ENCODE measurements around the gene FASTKD3. TPM values are rescaled to one million over a fixed set of nuclear protein-coding genes. Genes with fewer than 3 reads are reported as not detected.

Gene FASTKD3
- total RNA-seq, 2 donors from 2014 or later, result 1.3 to 9.1 TPM

DNA sequence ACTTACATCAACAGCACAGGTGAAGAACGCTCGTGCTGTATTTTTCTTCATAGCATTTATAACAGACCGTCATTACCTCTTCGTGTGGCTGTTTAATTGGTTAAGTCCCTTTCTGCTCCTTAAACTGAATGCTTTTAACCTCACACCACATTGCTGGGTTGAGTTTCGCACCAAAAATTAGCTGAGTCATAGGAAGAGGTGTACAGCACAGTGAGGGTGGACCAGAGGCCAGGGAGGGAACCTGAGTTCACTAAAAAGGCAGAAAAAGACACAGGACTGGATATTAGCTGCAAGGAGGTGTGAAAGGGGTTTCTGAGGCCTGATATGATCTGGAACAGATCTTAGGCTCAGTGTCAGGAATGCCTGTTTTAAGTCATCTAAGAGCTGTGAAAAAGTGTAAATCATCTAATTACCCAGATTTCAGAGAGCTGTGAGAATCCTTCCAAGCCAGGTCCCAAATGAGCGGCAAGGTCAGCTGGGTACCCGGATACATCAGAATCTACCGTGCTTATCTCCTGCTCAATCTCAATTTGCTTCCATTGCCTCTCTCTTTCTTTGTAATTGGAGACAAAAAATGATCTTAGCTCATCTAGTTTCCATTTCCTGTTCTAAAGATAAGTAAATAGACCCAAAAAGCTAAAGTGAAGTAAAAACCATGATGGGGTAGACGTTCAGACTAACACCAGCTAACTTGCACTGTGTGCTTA is 10.8 kb downstream of the FASTKD3 start:
- no peaks in the 10 kb centered on the region for H3K27me3 ChIP-seq
- no peak for DNase-seq
- no peak overlapping the region for H3K27ac ChIP-seq
- ATAC-seq, result no peak
- no peaks in the 10 kb centered on the region for H3K9me3 ChIP-seq
- WGBS, 2 donors, result 66 to 67% methylated on average over 9 of the region's 9 CpGs
- intact Hi-C loops (cut with DNase I), result no loop called here
- H3K4me1 ChIP-seq, result no peaks in the 10 kb centered on the region
- TF ChIP-seq, protein P1, sequence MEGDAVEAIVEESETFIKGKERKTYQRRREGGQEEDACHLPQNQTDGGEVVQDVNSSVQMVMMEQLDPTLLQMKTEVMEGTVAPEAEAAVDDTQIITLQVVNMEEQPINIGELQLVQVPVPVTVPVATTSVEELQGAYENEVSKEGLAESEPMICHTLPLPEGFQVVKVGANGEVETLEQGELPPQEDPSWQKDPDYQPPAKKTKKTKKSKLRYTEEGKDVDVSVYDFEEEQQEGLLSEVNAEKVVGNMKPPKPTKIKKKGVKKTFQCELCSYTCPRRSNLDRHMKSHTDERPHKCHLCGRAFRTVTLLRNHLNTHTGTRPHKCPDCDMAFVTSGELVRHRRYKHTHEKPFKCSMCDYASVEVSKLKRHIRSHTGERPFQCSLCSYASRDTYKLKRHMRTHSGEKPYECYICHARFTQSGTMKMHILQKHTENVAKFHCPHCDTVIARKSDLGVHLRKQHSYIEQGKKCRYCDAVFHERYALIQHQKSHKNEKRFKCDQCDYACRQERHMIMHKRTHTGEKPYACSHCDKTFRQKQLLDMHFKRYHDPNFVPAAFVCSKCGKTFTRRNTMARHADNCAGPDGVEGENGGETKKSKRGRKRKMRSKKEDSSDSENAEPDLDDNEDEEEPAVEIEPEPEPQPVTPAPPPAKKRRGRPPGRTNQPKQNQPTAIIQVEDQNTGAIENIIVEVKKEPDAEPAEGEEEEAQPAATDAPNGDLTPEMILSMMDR (IDR thresholded peaks at IDR 0.05), result no peak
- no peak for TF ChIP-seq POLR2A (IDR thresholded peaks at IDR 0.05)
- H3K36me3 ChIP-seq (replicated peaks in 1 of 2; ENCODE audit: insufficient read depth in 1 of 2, low read depth in 2 of 2), result peaks cover 0 to 10% of the 10 kb centered on the region in 2 donors
- H3K4me3 ChIP-seq, result no peak overlapping the region

DNA sequence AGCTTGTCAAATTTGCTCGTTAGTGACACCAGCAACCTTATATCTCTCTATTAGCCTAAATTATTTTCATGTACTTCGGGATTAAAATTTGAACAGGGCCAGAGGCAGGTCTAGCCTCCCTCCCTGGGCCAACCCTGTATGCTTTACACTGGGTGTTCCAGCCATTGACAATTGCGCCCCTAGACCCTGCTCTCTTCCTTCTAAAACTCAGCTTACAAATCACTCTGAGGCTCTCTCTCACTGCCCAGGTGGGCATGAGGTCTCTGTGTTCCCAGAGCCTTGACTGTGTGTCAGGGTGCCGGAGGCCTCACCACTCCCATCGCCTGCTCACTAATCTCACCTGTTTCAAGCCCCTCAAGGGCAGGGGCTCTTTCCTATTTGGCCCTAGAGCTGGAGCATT is 11.5 kb downstream of the FASTKD3 start:
- H3K4me3 ChIP-seq, result no peak overlapping the region
- ATAC-seq (no peak), DNase-seq (no peak)
- peaks cover 0 to 8% of the 10 kb centered on the region in 2 donors for H3K36me3 ChIP-seq (replicated peaks in 1 of 2; ENCODE audit: insufficient read depth in 1 of 2, low read depth in 2 of 2)
- H3K27me3 ChIP-seq, result no peaks in the 10 kb centered on the region
- no peak for TF ChIP-seq POLR2A (IDR thresholded peaks at IDR 0.05)
- TF ChIP-seq, protein P1 (IDR thresholded peaks at IDR 0.05), result no peak
- intact Hi-C loops (cut with DNase I), result no loop called here
- H3K27ac ChIP-seq, result no peak overlapping the region
- peaks cover 4% of the 10 kb centered on the region for H3K4me1 ChIP-seq
- WGBS, 2 donors, result 73 to 75% methylated on average over 5 of the region's 5 CpGs
- H3K9me3 ChIP-seq, result no peaks in the 10 kb centered on the region

DNA sequence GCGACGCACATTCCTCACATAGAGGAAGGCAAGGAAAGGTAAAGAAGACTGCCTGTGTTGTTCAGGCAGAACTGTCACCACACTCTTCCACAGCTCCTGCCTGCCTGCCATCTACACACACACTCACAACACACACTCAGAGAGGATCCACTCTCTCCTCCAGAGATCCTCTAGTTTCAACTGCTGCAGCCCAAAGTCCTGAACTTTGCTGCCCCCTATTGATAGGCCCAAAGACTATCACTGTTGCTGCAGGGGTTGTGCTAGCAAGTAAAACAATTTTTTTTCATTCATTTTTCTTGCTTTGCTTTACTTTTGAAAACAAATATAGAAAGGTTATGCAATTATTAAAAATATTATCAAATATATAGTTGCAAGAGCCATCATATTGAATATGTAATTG is 12.0 kb downstream of the FASTKD3 start:
- H3K36me3 ChIP-seq (replicated peaks in 1 of 2; ENCODE audit: insufficient read depth in 1 of 2, low read depth in 2 of 2), result peaks cover 0 to 8% of the 10 kb centered on the region in 2 donors
- ATAC-seq (peak; percentile 74), DNase-seq (peak; percentile 15 to 45 (median 34))
- 93 to 100% methylated on average over 2 of the region's 2 CpGs for WGBS, 2 donors
- intact Hi-C loops (cut with DNase I), result no loop called here
- H3K4me1 ChIP-seq, result peaks cover 9% of the 10 kb centered on the region
- TF ChIP-seq POLR2A (IDR thresholded peaks at IDR 0.05), result no peak
- TF ChIP-seq, protein P1 (IDR thresholded peaks at IDR 0.05), result peak; percentile 42 to 72 (median 68)
- H3K27ac ChIP-seq, result no peak overlapping the region
- H3K4me3 ChIP-seq, result no peak overlapping the region
- no peaks in the 10 kb centered on the region for H3K27me3 ChIP-seq
- H3K9me3 ChIP-seq, result no peaks in the 10 kb centered on the region

DNA sequence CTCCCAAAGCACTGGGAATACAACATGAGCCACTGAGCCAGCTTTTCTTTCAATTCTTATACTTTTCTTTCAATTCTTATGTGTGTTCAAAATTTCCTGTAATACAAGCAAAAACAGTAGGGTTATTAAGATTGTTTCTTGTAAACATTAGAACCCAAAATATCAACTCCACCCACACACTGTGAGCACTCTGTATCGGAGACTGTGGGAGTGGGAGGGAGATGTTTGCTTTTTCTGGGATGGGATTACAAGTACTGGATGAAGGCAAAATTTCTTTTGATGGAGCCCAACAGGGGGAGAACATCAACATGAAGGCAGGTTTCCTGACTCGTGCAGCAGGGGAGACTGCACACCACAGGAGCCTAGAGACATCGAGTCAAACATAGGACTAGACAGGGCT is 13.2 kb downstream of the FASTKD3 start:
- 80 to 82% methylated on average over 3 of the region's 3 CpGs for WGBS, 2 donors
- no peak for ATAC-seq

More for the DNA sequence above, 13.2 kb downstream of the FASTKD3 start:
- DNase-seq, result no peak
- H3K4me1 ChIP-seq, result peaks cover 20% of the 10 kb centered on the region
- H3K4me3 ChIP-seq, result no peak overlapping the region
- intact Hi-C loops (cut with DNase I), result no loop called here
- no peaks in the 10 kb centered on the region for H3K27me3 ChIP-seq
- H3K9me3 ChIP-seq, result no peaks in the 10 kb centered on the region
- TF ChIP-seq, protein P1 (IDR thresholded peaks at IDR 0.05), result no peak
- no peak for TF ChIP-seq POLR2A (IDR thresholded peaks at IDR 0.05)
- H3K36me3 ChIP-seq (replicated peaks in 1 of 2; ENCODE audit: insufficient read depth in 1 of 2, low read depth in 2 of 2), result peaks cover 0 to 6% of the 10 kb centered on the region in 2 donors
- no peak overlapping the region for H3K27ac ChIP-seq
